ENCODE measurements around the gene BCAM. TPM values are rescaled to one million over a fixed set of nuclear protein-coding genes. Genes with fewer than 3 reads are reported as not detected.

BCAM gene
- total RNA-seq, 1 experiment from 2014 or later, result 146 TPM

- H3K4me3 ChIP-seq, result no peak overlapping the region
- peaks cover 36% of the 10 kb centered on the region for H3K36me3 ChIP-seq (ENCODE audit: low read depth)
- TF ChIP-seq CTCF (conservative IDR thresholded peaks at IDR 0.05), result no peak
- no peak for TF ChIP-seq EZH2 (IDR thresholded peaks at IDR 0.05; ENCODE audit: low read depth)
- H4K20me1 ChIP-seq (ENCODE audit: insufficient read depth), result 0 out of 2 replicates have a peak, but pooled peaks cover 4% of the 10 kb centered on the region
- H3K4me1 ChIP-seq (replicated peaks; ENCODE audit: insufficient read depth), result no peaks in the 10 kb centered on the region
- H3K9me2 ChIP-seq (ENCODE audit: insufficient read depth), result no peaks in the 10 kb centered on the region
- H3K79me2 ChIP-seq (ENCODE audit: low read depth), result no peaks in the 10 kb centered on the region
- H3F3A ChIP-seq (ENCODE audit: insufficient read depth, low read depth), result peaks cover 55% of the 10 kb centered on the region; the same call in 1 of the 2 replicates
- H2AFZ ChIP-seq, result no peak overlapping the region
- H3K9me3 ChIP-seq (ENCODE audit: insufficient read depth, low read depth), result no peaks in the 10 kb centered on the region
- no peak overlapping the region for H3K27ac ChIP-seq
- DNase-seq, result no peak
- no peak overlapping the region for H3K4me2 ChIP-seq
- intact Hi-C loops (cut with micrococcal nuclease; ENCODE audit: unreplicated experiment), result no loop called here
- ChIA-PET POLR2A (ENCODE audit: unreplicated experiment) (no interaction called here), CTCF (no interaction called here)
- H3K27me3 ChIP-seq (ENCODE audit: insufficient read depth, low read depth), result no peaks in the 10 kb centered on the region
- no TSS peak for BruUV-seq (replicated peaks)
Measured at GRCh38 chr19:44794610-44795009, 14.3 kb upstream of the BCAM start.

GRCh38 chr19:44795398-44795987 lies 13.4 kb upstream of the BCAM start:
- no peak for DNase-seq
- TSS peak; percentile 9 for BruUV-seq (replicated peaks)
- Histone ChIP-seq H3F3A (ENCODE audit: insufficient read depth, low read depth) (peaks cover 63% of the 10 kb centered on the region; the same call in 1 of the 2 replicates), H3K4me3 (no peak overlapping the region), H3K4me1 (replicated peaks; ENCODE audit: insufficient read depth) (no peaks in the 10 kb centered on the region), H3K9me2 (ENCODE audit: insufficient read depth) (no peaks in the 10 kb centered on the region), H3K27me3 (ENCODE audit: insufficient read depth, low read depth) (no peaks in the 10 kb centered on the region), H3K27ac (no peak overlapping the region), H3K9me3 (ENCODE audit: insufficient read depth, low read depth) (no peaks in the 10 kb centered on the region), H2AFZ (no peak overlapping the region), H3K36me3 (ENCODE audit: low read depth) (peaks cover 29% of the 10 kb centered on the region), H3K79me2 (ENCODE audit: low read depth) (no peaks in the 10 kb centered on the region), H3K4me2 (no peak overlapping the region), H4K20me1 (ENCODE audit: insufficient read depth) (peaks cover 9% of the 10 kb centered on the region; the same call in 1 of the 2 replicates)
- TF ChIP-seq CTCF (conservative IDR thresholded peaks at IDR 0.05) (no peak), EZH2 (IDR thresholded peaks at IDR 0.05; ENCODE audit: low read depth) (no peak)
- intact Hi-C loops (cut with micrococcal nuclease; ENCODE audit: unreplicated experiment), result no loop called here
- ChIA-PET CTCF (interaction anchor here (0.6 kb wide), 1 partner anchor 14 kb away, joined by 5 read pairs; no protein-coding TSS in a partner anchor), POLR2A (ENCODE audit: unreplicated experiment) (no interaction called here)

GRCh38 chr19:44796701-44797115 lies 12.2 kb upstream of the BCAM start:
- TF ChIP-seq EZH2 (IDR thresholded peaks at IDR 0.05; ENCODE audit: low read depth) (no peak), CTCF (conservative IDR thresholded peaks at IDR 0.05) (no peak)
- no TSS peak for BruUV-seq (replicated peaks)
- Histone ChIP-seq H3K36me3 (ENCODE audit: low read depth) (peaks cover 21% of the 10 kb centered on the region), H4K20me1 (ENCODE audit: insufficient read depth) (peaks cover 6% of the 10 kb centered on the region; the same call in 1 of the 2 replicates), H3K4me1 (replicated peaks; ENCODE audit: insufficient read depth) (no peaks in the 10 kb centered on the region), H2AFZ (no peak overlapping the region), H3K79me2 (ENCODE audit: low read depth) (no peaks in the 10 kb centered on the region), H3K9me3 (ENCODE audit: insufficient read depth, low read depth) (no peaks in the 10 kb centered on the region), H3K27ac (no peak overlapping the region), H3F3A (ENCODE audit: insufficient read depth, low read depth) (peaks cover 58% of the 10 kb centered on the region; the same call in 1 of the 2 replicates), H3K4me3 (no peak overlapping the region), H3K27me3 (ENCODE audit: insufficient read depth, low read depth) (no peaks in the 10 kb centered on the region), H3K4me2 (no peak overlapping the region), H3K9me2 (ENCODE audit: insufficient read depth) (no peaks in the 10 kb centered on the region)
- DNase-seq, result no peak
- intact Hi-C loops (cut with micrococcal nuclease; ENCODE audit: unreplicated experiment), result no loop called here
- ChIA-PET CTCF (no interaction called here), POLR2A (ENCODE audit: unreplicated experiment) (no interaction called here)
